K562 (cell line): Measurements from ENCODE around the gene S100P. TPM values are rescaled to one million over a fixed set of nuclear protein-coding genes. Genes with fewer than 3 reads are reported as not detected.
A peak's percentile ranks its signal among the peaks of the same experiment; 100 is the strongest.

Experiments
- BRD9 ChIP-seq: fragments of 450-650 bp; IDR thresholded peaks from 2 replicates; pipeline ENCODE4 v1.6.1; 2018; ENCODE audit warnings: low read depth; ENCODE audit not compliant: partially characterized antibody
- CBX3 ChIP-seq, 2 experiments: IDR thresholded peaks; 1 replicate in 1 of 2; 2 replicates in 1 of 2; pipeline ENCODE4 v1.6.1; 2012; ENCODE audit warnings: inconsistent platforms in 2 of 2, low read length in 2 of 2, borderline replicate concordance in 1 of 2, control low read depth in 1 of 2
- HMGN3 ChIP-seq: IDR thresholded peaks from 2 replicates; pipeline ENCODE4 v1.6.1; 2011; ENCODE audit warnings: borderline replicate concordance, low read depth, mild to moderate bottlenecking, mixed read lengths, low read length; ENCODE audit not compliant: insufficient read length; ENCODE audit errors: extremely low read depth
- KAT7 ChIP-seq: sonication (generic); formaldehyde crosslinking; IDR thresholded peaks from 2 replicates; pipeline ENCODE4 v1.8.0; 2022; ENCODE audit warnings: missing genetic modification reagents, mild to moderate bottlenecking, borderline replicate concordance
- MEF2D ChIP-seq: conservative IDR thresholded peaks from 2 replicates; pipeline ENCODE4 v1.6.1; 2016; ENCODE audit warnings: low read depth, missing genetic modification characterization, missing compliant biosample characterization
- MIER1 ChIP-seq: fragments of 450-650 bp; IDR thresholded peaks from 2 replicates; pipeline ENCODE4 v1.6.1; 2016; ENCODE audit warnings: antibody characterized with exemption, mild to moderate bottlenecking, low read depth
- MLLT1 ChIP-seq, 2 experiments: fragments of 450-650 bp; IDR thresholded peaks; 2 replicates each; pipeline ENCODE4 v1.6.1; 2016
- MXD1 ChIP-seq: fragments of 250-450 bp; sonication (Bioruptor Pico); IDR thresholded peaks from 2 replicates; pipeline ENCODE4 v1.8.0; 2021; ENCODE audit warnings: borderline replicate concordance, mild to moderate bottlenecking, moderate library complexity; ENCODE audit not compliant: poor library complexity, severe bottlenecking
- NFE2L1 ChIP-seq: fragments of 450-650 bp; IDR thresholded peaks from 2 replicates; pipeline ENCODE4 v1.6.1; 2016; ENCODE audit warnings: missing genetic modification characterization, low read depth, mild to moderate bottlenecking, missing compliant biosample characterization, moderate library complexity, borderline replicate concordance
- NFYB ChIP-seq: IDR thresholded peaks from 2 replicates; pipeline ENCODE4 v1.6.1; 2011; ENCODE audit warnings: mild to moderate bottlenecking, moderate library complexity; ENCODE audit not compliant: insufficient read length; ENCODE audit errors: extremely low read depth
- NUFIP1 ChIP-seq: fragments of 450-650 bp; IDR thresholded peaks from 2 replicates; pipeline ENCODE4 v1.6.1; 2018; ENCODE audit not compliant: partially characterized antibody
- POLR2AphosphoS5 ChIP-seq: IDR thresholded peaks from 2 replicates; pipeline ENCODE4 v1.6.1; 2011; ENCODE audit warnings: mild to moderate bottlenecking, low read depth, low read length, moderate library complexity; ENCODE audit not compliant: control insufficient read depth, insufficient read depth
- RFX1 ChIP-seq: fragments of 450-650 bp; IDR thresholded peaks from 2 replicates; pipeline ENCODE4 v1.6.1; 2016; ENCODE audit warnings: mild to moderate bottlenecking, moderate library complexity
- YBX1 ChIP-seq: fragments of 450-650 bp; IDR thresholded peaks from 2 replicates; pipeline ENCODE4 v1.7.1; 2016; ENCODE audit warnings: mild to moderate bottlenecking
- ZBTB34 ChIP-seq: fragments of 250-450 bp; sonication (Bioruptor Pico); IDR thresholded peaks from 2 replicates; pipeline ENCODE4 v1.8.0; 2021; ENCODE audit warnings: mild to moderate bottlenecking, moderate library complexity
- ZC3H4 ChIP-seq: sonication (generic); formaldehyde crosslinking; IDR thresholded peaks from 2 replicates; pipeline ENCODE4 v1.9.0; 2021; ENCODE audit warnings: missing genetic modification reagents, borderline replicate concordance
- ZEB2 ChIP-seq: fragments of 450-650 bp; IDR thresholded peaks from 2 replicates; pipeline ENCODE4 v1.6.1; 2016
- ZNF282 ChIP-seq: sonication (generic); formaldehyde crosslinking; IDR thresholded peaks from 2 replicates; pipeline ENCODE4 v1.8.1; 2023; ENCODE audit warnings: missing genetic modification reagents
- ZNF384 ChIP-seq: IDR thresholded peaks from 2 replicates; pipeline ENCODE4 v1.6.1; 2012; ENCODE audit warnings: low read depth, low read length, improper control_type of control experiment
- polyA plus RNA-seq, 8 experiments: library from polyadenylated mRNA; depleted of rRNA in 4 of 8; stranded (reverse) in 5 of 8; unstranded in 3 of 8; fragments of >200 nt; fragmentation: Nextera tagmentation in 2 of 8; fragmentation: Illumina TruSeq in 1 of 8; extraction: Ambion mirVana in 2 of 8; extraction: Trizol in 1 of 8; gene quantifications; 2 replicates each; pipeline versions ENCODE4 v1.2.1 to v1.2.3, GENCODE V29; 2011 to 2014; ENCODE audit warnings: inconsistent platforms in 1 of 8, missing spikeins in 1 of 8
- total RNA-seq, 7 experiments: library from RNA; depleted of rRNA in 6 of 7; stranded (reverse); fragments of >200 nt in 6 of 7; fragmentation: Illumina TruSeq in 2 of 7; extraction: Trizol in 2 of 7; gene quantifications; 2 replicates each; pipeline versions ENCODE4 v1.2.1 to v1.2.3, GENCODE V29; 2011 to 2021; ENCODE audit warnings: low replicate concordance in 1 of 7
- TF ChIP-seq, protein P1 (sequence below): sonication (generic); formaldehyde crosslinking; IDR thresholded peaks from 2 replicates; pipeline ENCODE4 v1.8.1; 2023; ENCODE audit warnings: mild to moderate bottlenecking, missing genetic modification reagents
- TF ChIP-seq, protein P2 (sequence below): sonication (generic); formaldehyde crosslinking; IDR thresholded peaks from 2 replicates; pipeline ENCODE4 v1.5.0; 2020; ENCODE audit warnings: missing genetic modification reagents

The S100P gene
- total and polyA plus RNA-seq, 9 of the 15 experiments (the other 6 are each of a cell fraction or from before 2014, with no cell fraction given): 4.1 to 23.8 (median 7.5) TPM

- TF ChIP-seq, protein P1, sequence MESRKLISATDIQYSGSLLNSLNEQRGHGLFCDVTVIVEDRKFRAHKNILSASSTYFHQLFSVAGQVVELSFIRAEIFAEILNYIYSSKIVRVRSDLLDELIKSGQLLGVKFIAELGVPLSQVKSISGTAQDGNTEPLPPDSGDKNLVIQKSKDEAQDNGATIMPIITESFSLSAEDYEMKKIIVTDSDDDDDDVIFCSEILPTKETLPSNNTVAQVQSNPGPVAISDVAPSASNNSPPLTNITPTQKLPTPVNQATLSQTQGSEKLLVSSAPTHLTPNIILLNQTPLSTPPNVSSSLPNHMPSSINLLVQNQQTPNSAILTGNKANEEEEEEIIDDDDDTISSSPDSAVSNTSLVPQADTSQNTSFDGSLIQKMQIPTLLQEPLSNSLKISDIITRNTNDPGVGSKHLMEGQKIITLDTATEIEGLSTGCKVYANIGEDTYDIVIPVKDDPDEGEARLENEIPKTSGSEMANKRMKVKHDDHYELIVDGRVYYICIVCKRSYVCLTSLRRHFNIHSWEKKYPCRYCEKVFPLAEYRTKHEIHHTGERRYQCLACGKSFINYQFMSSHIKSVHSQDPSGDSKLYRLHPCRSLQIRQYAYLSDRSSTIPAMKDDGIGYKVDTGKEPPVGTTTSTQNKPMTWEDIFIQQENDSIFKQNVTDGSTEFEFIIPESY (CRISPR knock-in tag): no peak
- no peak for TF ChIP-seq NUFIP1
- TF ChIP-seq, protein P2, sequence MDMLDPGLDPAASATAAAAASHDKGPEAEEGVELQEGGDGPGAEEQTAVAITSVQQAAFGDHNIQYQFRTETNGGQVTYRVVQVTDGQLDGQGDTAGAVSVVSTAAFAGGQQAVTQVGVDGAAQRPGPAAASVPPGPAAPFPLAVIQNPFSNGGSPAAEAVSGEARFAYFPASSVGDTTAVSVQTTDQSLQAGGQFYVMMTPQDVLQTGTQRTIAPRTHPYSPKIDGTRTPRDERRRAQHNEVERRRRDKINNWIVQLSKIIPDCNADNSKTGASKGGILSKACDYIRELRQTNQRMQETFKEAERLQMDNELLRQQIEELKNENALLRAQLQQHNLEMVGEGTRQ (CRISPR knock-in tag): peak; percentile 63; the same call in 1 of the 2 replicates
- no peak for TF ChIP-seq YBX1
- no peak for TF ChIP-seq NFE2L1
- TF ChIP-seq POLR2AphosphoS5: peak; percentile 79
- no peak for TF ChIP-seq ZC3H4 (CRISPR knock-in tag)
- no peak for TF ChIP-seq NFYB
- TF ChIP-seq MLLT1 (IDR thresholded peaks at IDR 0.05): 0 out of 4 replicates have a peak, but pooled peaks of 1 of the 2 experiments have one; percentile 42
- no peak for TF ChIP-seq ZNF282 (CRISPR knock-in tag)
- TF ChIP-seq MXD1: no peak
- TF ChIP-seq CBX3 (IDR thresholded peaks at IDR 0.05; ENCODE audit: borderline replicate concordance in 1 of 2, low read length in 2 of 2): no peak
- peak; percentile 59; the same call in 1 of the 2 replicates for TF ChIP-seq ZEB2
- TF ChIP-seq ZNF384: no peak
- TF ChIP-seq MIER1: no peak
- TF ChIP-seq BRD9: peak; percentile 48
- no peak for TF ChIP-seq KAT7 (CRISPR knock-in tag)
- TF ChIP-seq MEF2D: no peak
- TF ChIP-seq ZBTB34 (CRISPR knock-in tag): no peak
- TF ChIP-seq HMGN3: no peak
- TF ChIP-seq RFX1: no peak
These were observed 15.8 kb downstream of the S100P start, which contains the start of gene MRFAP1L1 (continued) for GRCh38 chr4:6709230-6710114.
